ENCODE results near the gene ZNF282. TPM values are rescaled to one million over a fixed set of nuclear protein-coding genes. Genes with fewer than 3 reads are reported as not detected.
A peak's percentile ranks its signal among the peaks of the same experiment; 100 is the strongest.

Gene ZNF282
- total RNA-seq, 6 experiments from 2014 or later = 18.6 to 23.6 (median 21.0) TPM

GRCh38 chr7:149191851-149192250 lies 3.5 kb upstream of the ZNF282 start:
- Mint-ChIP-seq H3K27me3 (ENCODE audit: insufficient read depth) (peaks cover 9% of the 10 kb centered on the region; the same call in 1 of the 2 replicates), H3K4me3 (no peak overlapping the region), H3K4me1 (ENCODE audit: low read depth) (peaks cover 7% of the 10 kb centered on the region), H3K9me3 (no peaks in the 10 kb centered on the region), H3K36me3 (ENCODE audit: low read depth) (no peaks in the 10 kb centered on the region; the same call in 1 of the 2 replicates), H3K27ac (no peak overlapping the region)
- TF ChIP-seq CTCF (IDR thresholded peaks at IDR 0.05) = no peak
- DNase-seq = no peak

- no peak for DNase-seq
- Mint-ChIP-seq H3K4me3 (peak overlapping the region; percentile 84), H3K4me1 (ENCODE audit: low read depth) (peaks cover 29% of the 10 kb centered on the region), H3K27ac (peak overlapping the region; percentile 43; the same call in 1 of the 2 replicates), H3K36me3 (ENCODE audit: low read depth) (peaks cover 19% of the 10 kb centered on the region), H3K9me3 (no peaks in the 10 kb centered on the region), H3K27me3 (ENCODE audit: insufficient read depth) (peaks cover 6% of the 10 kb centered on the region)
- TF ChIP-seq CTCF (IDR thresholded peaks at IDR 0.05) = no peak
These were observed 557 bp upstream of the ZNF282 start for GRCh38 chr7:149194799-149195179.

- no peak for DNase-seq
- peak overlapping the region; percentile 96 for H3K4me3 Mint-ChIP-seq
- no peak for TF ChIP-seq CTCF (IDR thresholded peaks at IDR 0.05)
- H3K36me3 Mint-ChIP-seq (ENCODE audit: low read depth) = peaks cover 33% of the 10 kb centered on the region
- no peaks in the 10 kb centered on the region for H3K9me3 Mint-ChIP-seq
- peaks cover 41% of the 10 kb centered on the region for H3K4me1 Mint-ChIP-seq (ENCODE audit: low read depth)
- peak overlapping the region; percentile 91 for H3K27ac Mint-ChIP-seq
- H3K27me3 Mint-ChIP-seq (ENCODE audit: insufficient read depth) = peaks cover 6% of the 10 kb centered on the region
These were observed 882 bp downstream of the ZNF282 start for GRCh38 chr7:149196151-149196704.

- peak; percentile 39 for DNase-seq
- peak overlapping the region; percentile 96 for H3K4me3 Mint-ChIP-seq
- no peaks in the 10 kb centered on the region for H3K9me3 Mint-ChIP-seq
- H3K27ac Mint-ChIP-seq = peak overlapping the region; percentile 91
- no peak for TF ChIP-seq CTCF (IDR thresholded peaks at IDR 0.05)
- H3K36me3 Mint-ChIP-seq (ENCODE audit: low read depth) = peaks cover 38% of the 10 kb centered on the region
- H3K4me1 Mint-ChIP-seq (ENCODE audit: low read depth) = peaks cover 42% of the 10 kb centered on the region
- H3K27me3 Mint-ChIP-seq (ENCODE audit: insufficient read depth) = peaks cover 3% of the 10 kb centered on the region; the same call in 1 of the 2 replicates
These were observed 1.4 kb downstream of the ZNF282 start for GRCh38 chr7:149196705-149197171.

GRCh38 chr7:149197675-149198074 lies 2.3 kb downstream of the ZNF282 start:
- TF ChIP-seq CTCF (IDR thresholded peaks at IDR 0.05) = no peak
- DNase-seq = no peak
- Mint-ChIP-seq H3K36me3 (ENCODE audit: low read depth) (peaks cover 44% of the 10 kb centered on the region), H3K27ac (peak overlapping the region; percentile 38; the same call in 1 of the 2 replicates), H3K9me3 (no peaks in the 10 kb centered on the region), H3K4me3 (no peak overlapping the region), H3K27me3 (ENCODE audit: insufficient read depth) (peaks cover 3% of the 10 kb centered on the region; the same call in 1 of the 2 replicates), H3K4me1 (ENCODE audit: low read depth) (peaks cover 44% of the 10 kb centered on the region)

Data from HFFc6 (cell line).